NCI-H2196 treated with DMSO at 0.1 percent for 48 hours (cell line): ENCODE data around the gene KCNQ1OT1.

Experiments
- DNase-seq: peaks from one replicate; lab custom pipeline; 2025; ENCODE audit not compliant: unreplicated experiment; lab: John Stamatoyannopoulos, UW

The KCNQ1OT1 gene

GRCh38 chr11:2561696-2562581 is 137.9 kb downstream of the KCNQ1OT1 start:
- DNase-seq = no peak

DNA sequence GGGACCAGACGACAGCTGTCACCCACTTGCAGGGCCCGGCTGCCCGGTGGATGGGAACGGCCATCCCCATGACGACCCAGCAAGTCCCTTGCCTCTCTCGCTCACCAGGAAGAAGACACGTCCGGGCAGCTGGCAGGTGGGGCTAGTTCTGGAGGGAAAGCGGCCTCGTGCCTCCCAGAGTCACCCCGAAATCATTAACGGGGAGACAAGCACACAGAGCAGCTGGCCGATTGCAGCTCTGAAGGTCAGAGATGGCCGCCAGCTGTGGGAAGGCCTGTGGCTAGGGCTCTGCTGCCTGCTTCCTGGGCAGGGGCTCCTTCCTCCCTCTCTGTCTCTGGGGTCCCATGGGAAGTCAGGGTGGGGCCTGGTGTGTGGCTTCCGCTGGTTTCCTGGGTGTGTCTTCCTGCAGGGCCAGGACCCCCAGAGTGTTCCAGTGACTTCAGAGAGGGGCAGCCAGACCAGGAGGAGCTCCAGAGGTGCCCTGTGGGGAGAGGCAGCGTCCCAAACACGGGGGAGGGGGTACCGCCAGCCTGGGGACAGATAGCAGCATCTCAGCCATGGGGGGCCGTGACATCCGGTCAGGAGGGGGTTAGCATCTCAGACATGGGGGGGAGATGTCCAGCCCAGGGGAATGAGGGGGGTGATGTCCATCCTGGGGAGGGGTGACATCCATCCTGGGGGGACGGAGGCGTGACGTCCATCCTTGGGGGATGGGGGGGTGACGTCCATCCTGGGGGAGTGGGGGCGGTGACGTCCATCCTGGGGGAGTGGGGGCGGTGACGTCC is 140.1 kb downstream of the KCNQ1OT1 start:
- DNase-seq = no peak

- DNase-seq = no peak
Observed at GRCh38 chr11:2558861-2559526, 140.8 kb downstream of the KCNQ1OT1 start.

GRCh38 chr11:2558397-2558796 is 141.4 kb downstream of the KCNQ1OT1 start:
- DNase-seq = no peak
